Mesodermal cell (in vitro differentiated cells): ENCODE data around the gene TNIP2. TPM values are rescaled to one million over a fixed set of nuclear protein-coding genes. Genes with fewer than 3 reads are reported as not detected.

ENCODE experiments used
- H3K27ac ChIP-seq: 2 replicates; pipeline ENCODE4 v1.7.0; 2013; ENCODE audit warnings: mild to moderate bottlenecking, low read depth, low read length, moderate library complexity; ENCODE audit not compliant: severe bottlenecking
- H3K36me3 ChIP-seq: 2 replicates; pipeline ENCODE4 v1.7.1; 2013; ENCODE audit warnings: mild to moderate bottlenecking, low read length, moderate library complexity; ENCODE audit not compliant: control insufficient read depth, insufficient read depth
- H3K4me1 ChIP-seq: one replicate; pipeline ENCODE4 v1.7.1; 2013; ENCODE audit warnings: mild to moderate bottlenecking, low read length; ENCODE audit not compliant: insufficient read depth, control insufficient read depth, poor library complexity, severe bottlenecking
- H3K4me3 ChIP-seq: 2 replicates; pipeline ENCODE4 v1.7.0; 2013; ENCODE audit warnings: low read length, control low read depth, mild to moderate bottlenecking; ENCODE audit not compliant: insufficient read depth, poor library complexity, severe bottlenecking; ENCODE audit errors: extremely low read depth
- H3K9me3 ChIP-seq: 2 replicates; pipeline ENCODE4 v1.7.1; 2013; ENCODE audit warnings: mild to moderate bottlenecking, low read length, moderate library complexity; ENCODE audit not compliant: control insufficient read depth
- WGBS, 2 experiments: methylation state at CpG; one replicate each; pipeline ENCODE4 v1.1.5; 2013; ENCODE audit warnings: missing lambda C conversion rate in 2 of 2; ENCODE audit not compliant: insufficient coverage in 2 of 2; 5-methylcytosine and 5-hydroxymethylcytosine counted together
- polyA plus RNA-seq, 2 experiments: library from polyadenylated mRNA; stranded (reverse); fragments of 50-300 nt; gene quantifications; one replicate each; pipeline ENCODE4 v1.2.3, GENCODE V29; 2013

Gene TNIP2
- 37.3 TPM for polyA plus RNA-seq (2013, experiment 1 of 2)
- 34.3 TPM for polyA plus RNA-seq (2013, experiment 2 of 2)

GRCh38 chr4:2755821-2756690, at the start of gene TNIP2:
TNIP2 (minus strand) TSS chr4:2756336; CDS start chr4:2756289, 47 bp downstream.
- Histone ChIP-seq H3K4me3 (peak within 1 kb of the TSS; percentile 77), H3K4me1 (peaks cover 7% of the 10 kb centered on the region), H3K36me3 (peaks cover 19% of the 10 kb centered on the region), H3K9me3 (no peaks in the 10 kb centered on the region), H3K27ac (no peak within 1 kb of the TSS)
- 1 to 2% methylated on average over 50 to 58 of the region's 96 CpGs for WGBS, 2 experiments

- Histone ChIP-seq H3K36me3 (no peaks in the 10 kb centered on the region), H3K9me3 (no peaks in the 10 kb centered on the region), H3K4me1 (peaks cover 14% of the 10 kb centered on the region), H3K27ac (no peak overlapping the region), H3K4me3 (no peak overlapping the region)
- WGBS, 2 experiments, result 93 to 100% methylated on average over 10 to 12 of the region's 13 CpGs
These were observed 48.9 kb upstream of the TNIP2 start for GRCh38 chr4:2804973-2805501.

GRCh38 chr4:2804449-2804972, 48.4 kb upstream of the TNIP2 start:
- 91 to 95% methylated on average over 6 to 8 of the region's 10 CpGs for WGBS, 2 experiments
- no peak overlapping the region for H3K27ac ChIP-seq
- H3K36me3 ChIP-seq, result no peaks in the 10 kb centered on the region
- H3K9me3 ChIP-seq, result no peaks in the 10 kb centered on the region
- H3K4me1 ChIP-seq, result peaks cover 19% of the 10 kb centered on the region
- H3K4me3 ChIP-seq, result no peak overlapping the region

GRCh38 chr4:2803624-2804448, 47.7 kb upstream of the TNIP2 start:
- H3K4me1 ChIP-seq, result peaks cover 26% of the 10 kb centered on the region
- H3K36me3 ChIP-seq, result no peaks in the 10 kb centered on the region
- no peak overlapping the region for H3K27ac ChIP-seq
- no peak overlapping the region for H3K4me3 ChIP-seq
- WGBS, 2 experiments, result 95 to 97% methylated on average over 20 of the region's 20 CpGs
- H3K9me3 ChIP-seq, result no peaks in the 10 kb centered on the region

- no peak overlapping the region for H3K27ac ChIP-seq
- H3K36me3 ChIP-seq, result no peaks in the 10 kb centered on the region
- peaks cover 33% of the 10 kb centered on the region for H3K4me1 ChIP-seq
- no peaks in the 10 kb centered on the region for H3K9me3 ChIP-seq
- no peak overlapping the region for H3K4me3 ChIP-seq
- WGBS, 2 experiments, result 92 to 93% methylated on average over 25 of the region's 27 CpGs
These were observed 46.7 kb upstream of the TNIP2 start for GRCh38 chr4:2802618-2803531.

GRCh38 chr4:2800691-2801596, 44.8 kb upstream of the TNIP2 start:
- H3K4me3 ChIP-seq, result no peak overlapping the region
- 33 to 43% methylated on average over 24 of the region's 29 CpGs for WGBS, 2 experiments

GRCh38 chr4:2799971-2800690, 44.0 kb upstream of the TNIP2 start:
- Histone ChIP-seq H3K9me3 (no peaks in the 10 kb centered on the region), H3K4me3 (no peak overlapping the region), H3K27ac (peak overlapping the region; percentile 92), H3K4me1 (peaks cover 36% of the 10 kb centered on the region), H3K36me3 (no peaks in the 10 kb centered on the region)
- 81 to 89% methylated on average over 20 to 21 of the region's 23 CpGs for WGBS, 2 experiments

More at GRCh38 chr4:2800691-2801596, 44.8 kb upstream of the TNIP2 start:
- H3K36me3 ChIP-seq, result no peaks in the 10 kb centered on the region
- no peaks in the 10 kb centered on the region for H3K9me3 ChIP-seq
- peaks cover 36% of the 10 kb centered on the region for H3K4me1 ChIP-seq
- H3K27ac ChIP-seq, result peak overlapping the region; percentile 92

GRCh38 chr4:2799224-2799911, 43.2 kb upstream of the TNIP2 start:
- H3K36me3 ChIP-seq, result no peaks in the 10 kb centered on the region
- peaks cover 43% of the 10 kb centered on the region for H3K4me1 ChIP-seq
- peak overlapping the region; percentile 41 for H3K27ac ChIP-seq
- 88 to 97% methylated on average over 7 to 10 of the region's 14 CpGs for WGBS, 2 experiments
- H3K4me3 ChIP-seq, result no peak overlapping the region
- H3K9me3 ChIP-seq, result no peaks in the 10 kb centered on the region
